CD4-positive, alpha-beta T cell treated with Interleukin-12 subunit alpha and Interleukin-12 subunit beta, for 1 hour (primary cell): ENCODE data around the gene CES2.
"Not testable (repeated sequence)": the region's sequence is repeated elsewhere in the genome, so short reads cannot be mapped to it uniquely, and the experiment has no call there.

Experiments used
- DNase-seq: peaks from one replicate; pipeline ENCODE4 v3.0.0-alpha.2; 2020

CES2 gene

DNA sequence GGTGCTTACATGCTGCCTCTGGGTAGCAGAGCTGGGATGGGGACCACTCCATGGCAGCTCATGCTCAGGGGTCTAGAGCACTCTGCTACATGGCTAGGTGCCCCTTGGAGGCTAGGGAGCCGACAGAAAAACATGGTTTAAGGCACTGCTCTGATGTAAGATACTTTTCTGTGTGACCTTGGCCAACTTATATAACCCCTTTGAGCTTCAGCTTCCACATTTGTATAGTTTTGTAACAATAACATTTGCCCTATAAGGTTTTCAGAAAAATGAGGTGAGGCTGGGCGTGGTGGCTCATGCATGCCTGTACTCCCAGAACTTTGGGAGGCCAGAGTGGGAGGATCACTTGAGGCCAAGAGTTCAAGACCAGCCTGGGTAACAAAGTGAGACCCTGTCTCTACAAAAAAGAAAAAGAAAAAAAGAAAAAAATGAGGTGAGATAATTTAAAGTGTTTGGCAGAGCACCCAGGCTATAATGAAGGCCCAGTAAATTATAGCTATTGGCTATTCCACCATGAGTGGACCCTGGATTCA is 56.3 kb downstream of the CES2 start:
- DNase-seq: no peak

DNA sequence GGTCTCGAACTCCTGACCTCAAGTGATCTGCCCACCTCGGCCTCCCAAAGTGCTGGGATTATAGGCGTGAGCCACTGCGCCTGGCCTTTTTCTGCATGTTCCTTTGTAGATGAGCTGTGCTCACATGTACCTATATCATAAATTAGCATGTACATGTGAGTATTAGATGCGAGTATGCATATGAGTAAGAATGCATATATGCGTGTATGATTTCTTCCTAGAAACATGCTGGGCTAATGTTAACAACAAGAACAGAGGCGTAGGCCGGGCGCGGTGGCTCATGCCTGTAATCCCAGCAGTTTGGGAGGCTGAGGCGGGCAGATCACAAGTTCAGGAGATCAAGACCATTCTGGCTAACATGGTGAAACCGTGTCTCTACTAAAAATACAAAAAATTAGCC is 58.2 kb downstream of the CES2 start:
- DNase-seq: not testable (repeated sequence)
